Stimulated activated memory B cell treated with anti-CD40 and anti-IgM and Interleukin-4, amounts not matched to agents 10 μg/mL and 1 μg/mL and 100 μg/mL, for 72 hours (primary cell): ENCODE data around the gene STX16.
A peak's percentile ranks its signal among the peaks of the same experiment; 100 is the strongest.
"Not testable (repeated sequence)": the region's sequence is repeated elsewhere in the genome, so short reads cannot be mapped to it uniquely, and the experiment has no call there.

Source experiments
- ATAC-seq: fragments of 150-1000 bp; cut with Tn5 transposase; 2 replicates; pipeline ENCODE4 v1.10.0; 2021
- H3K27ac Mint-ChIP-seq: one replicate; pipeline ENCODE4 v1.8.0; 2022; ENCODE audit warnings: mild to moderate bottlenecking, mixed read lengths
- H3K27me3 Mint-ChIP-seq: one replicate; pipeline ENCODE4 v1.8.0; 2022; ENCODE audit warnings: mixed read lengths
- H3K36me3 Mint-ChIP-seq: one replicate; pipeline ENCODE4 v1.8.0; 2022; ENCODE audit warnings: mixed read lengths
- H3K4me1 Mint-ChIP-seq: one replicate; pipeline ENCODE4 v1.8.0; 2022; ENCODE audit warnings: mixed read lengths
- H3K4me3 Mint-ChIP-seq: one replicate; pipeline ENCODE4 v1.8.0; 2022; ENCODE audit warnings: mild to moderate bottlenecking, moderate library complexity, mixed read lengths
- H3K9me3 Mint-ChIP-seq: one replicate; pipeline ENCODE4 v1.8.0; 2022; ENCODE audit warnings: mixed read lengths

The STX16 gene

GRCh38 chr20:58639182-58640146, 11.6 kb upstream of the STX16 start:
- Mint-ChIP-seq H3K27ac (no peak overlapping the region), H3K36me3 (no peaks in the 10 kb centered on the region), H3K4me3 (no peak overlapping the region), H3K9me3 (no peaks in the 10 kb centered on the region), H3K27me3 (peaks cover 84% of the 10 kb centered on the region), H3K4me1 (peaks cover 13% of the 10 kb centered on the region)
- no peak for ATAC-seq

DNA sequence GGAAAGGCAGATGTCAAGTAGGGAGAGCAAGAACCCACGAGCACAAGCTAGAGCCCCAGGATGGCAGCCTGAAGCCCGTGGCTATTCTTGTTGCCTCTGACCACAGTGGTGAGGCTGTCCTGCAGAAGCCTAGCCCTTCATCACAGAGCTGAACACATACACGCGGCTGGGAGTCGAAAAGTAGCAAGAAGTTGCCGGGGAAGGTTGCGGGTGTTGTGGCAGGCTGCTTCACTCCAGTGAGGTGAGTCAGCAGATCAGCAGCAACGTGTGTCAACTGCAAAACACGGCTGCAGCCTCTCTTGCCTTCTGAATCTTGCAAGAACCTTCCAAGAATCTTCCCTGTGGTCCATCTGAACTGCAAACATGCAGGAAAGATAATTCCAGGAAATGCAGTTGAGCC, 10.6 kb upstream of the STX16 start:
- Mint-ChIP-seq H3K4me1 (peaks cover 3% of the 10 kb centered on the region), H3K27me3 (peaks cover 81% of the 10 kb centered on the region), H3K9me3 (no peaks in the 10 kb centered on the region), H3K4me3 (no peak overlapping the region), H3K27ac (no peak overlapping the region), H3K36me3 (no peaks in the 10 kb centered on the region)
- ATAC-seq, result no peak

DNA sequence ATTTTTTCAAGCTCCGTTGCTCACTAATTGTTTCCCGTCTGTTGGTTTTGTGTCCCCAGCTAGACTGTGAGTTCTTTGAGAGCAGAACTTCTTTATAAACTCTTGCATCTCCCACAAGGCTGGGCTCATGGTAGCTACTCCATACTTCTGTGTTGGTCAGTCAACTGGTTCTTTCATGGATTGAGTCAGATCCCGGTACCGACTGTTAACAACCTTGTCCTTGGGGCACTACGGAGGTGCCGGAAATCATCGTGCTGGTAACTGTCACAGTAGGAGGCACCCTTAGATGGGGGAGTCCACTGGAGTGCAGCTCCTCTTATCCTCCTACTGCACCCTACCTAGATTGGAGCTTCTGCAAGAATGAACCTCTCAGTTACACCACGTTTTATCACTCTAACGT, 8.6 kb upstream of the STX16 start:
- H3K27me3 Mint-ChIP-seq, result peaks cover 66% of the 10 kb centered on the region
- ATAC-seq, result no peak
- no peak overlapping the region for H3K4me3 Mint-ChIP-seq
- H3K27ac Mint-ChIP-seq, result no peak overlapping the region
- H3K9me3 Mint-ChIP-seq, result no peaks in the 10 kb centered on the region
- H3K36me3 Mint-ChIP-seq, result no peaks in the 10 kb centered on the region
- H3K4me1 Mint-ChIP-seq, result no peaks in the 10 kb centered on the region

DNA sequence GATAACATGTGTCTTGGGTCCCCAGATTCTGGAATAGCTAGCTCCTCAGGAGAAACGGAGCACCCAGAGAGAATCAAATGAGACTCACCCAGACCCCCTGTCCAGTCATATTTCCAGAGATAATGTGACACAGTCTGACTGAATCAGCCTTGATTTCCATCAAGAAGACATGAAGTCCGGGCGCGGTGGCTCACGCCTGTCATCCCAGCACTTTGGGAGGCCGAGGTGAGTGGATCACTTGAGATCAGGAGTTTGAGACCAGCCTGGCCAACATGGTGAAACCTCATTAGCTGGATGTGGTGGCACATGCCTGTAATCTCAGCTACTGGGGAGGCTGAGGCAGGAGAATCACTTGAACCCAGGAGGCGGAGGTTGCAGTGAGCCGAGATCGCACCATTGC, 8.2 kb upstream of the STX16 start:
- H3K27ac Mint-ChIP-seq, H3K36me3 Mint-ChIP-seq, H3K4me1 Mint-ChIP-seq, H3K4me3 Mint-ChIP-seq, H3K9me3 Mint-ChIP-seq, ATAC-seq: not testable (repeated sequence)
- H3K27me3 Mint-ChIP-seq, result peaks cover 62% of the 10 kb centered on the region

DNA sequence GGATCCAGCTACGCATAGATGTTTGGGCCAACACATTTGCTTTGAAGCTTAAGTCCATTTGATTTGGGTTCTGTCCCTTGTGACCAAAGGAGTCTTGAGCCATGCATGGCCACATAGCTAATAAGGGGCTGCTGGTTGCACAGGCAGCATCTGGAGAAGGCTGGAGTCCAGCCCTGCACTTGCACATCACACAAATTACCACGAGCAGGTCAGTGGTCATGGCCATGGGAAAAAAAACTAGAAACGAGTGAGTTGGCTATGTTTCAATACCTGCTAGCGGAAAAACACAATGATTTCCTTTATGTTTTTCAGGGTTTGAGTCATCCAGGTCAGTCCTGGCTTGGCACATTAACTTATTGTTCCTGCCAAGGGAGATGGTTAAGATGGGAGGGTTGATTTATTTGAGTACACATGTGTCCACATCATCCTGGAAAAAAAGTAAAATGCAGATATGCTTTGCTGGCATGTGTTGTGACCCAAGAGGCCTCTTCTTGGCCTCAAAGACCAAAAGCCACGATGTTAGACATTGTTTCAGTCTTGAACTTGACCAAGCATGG, 5.6 kb upstream of the STX16 start:
- Mint-ChIP-seq H3K9me3 (no peaks in the 10 kb centered on the region), H3K4me3 (no peak overlapping the region), H3K4me1 (peaks cover 6% of the 10 kb centered on the region), H3K27me3 (peaks cover 36% of the 10 kb centered on the region), H3K36me3 (no peaks in the 10 kb centered on the region), H3K27ac (no peak overlapping the region)
- no peak for ATAC-seq

GRCh38 chr20:58646257-58646656, 4.8 kb upstream of the STX16 start:
- Mint-ChIP-seq H3K4me1 (peaks cover 6% of the 10 kb centered on the region), H3K36me3 (peaks cover 5% of the 10 kb centered on the region), H3K27me3 (peaks cover 28% of the 10 kb centered on the region), H3K9me3 (no peaks in the 10 kb centered on the region), H3K4me3 (no peak overlapping the region), H3K27ac (no peak overlapping the region)
- ATAC-seq, result no peak

DNA sequence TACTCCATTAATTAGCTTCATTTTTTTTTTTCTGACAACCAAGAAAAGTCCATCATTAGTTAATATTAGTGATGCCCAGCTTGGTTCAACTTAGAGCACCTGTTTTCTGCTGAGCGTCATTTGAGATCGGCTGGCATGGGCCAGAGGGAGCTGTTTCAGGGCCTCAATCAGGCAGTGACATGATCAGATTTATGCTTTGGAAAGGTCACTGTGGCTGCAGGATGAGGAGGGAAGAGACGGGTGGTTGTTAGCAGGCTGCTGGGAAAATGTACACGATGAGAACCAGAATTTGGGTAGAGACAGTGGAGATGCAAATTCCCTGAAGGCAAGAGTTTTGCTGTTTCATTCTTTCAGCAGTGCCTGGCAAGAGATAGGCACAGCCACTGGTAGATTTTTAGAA, 4.4 kb upstream of the STX16 start:
- H3K9me3 Mint-ChIP-seq, result no peaks in the 10 kb centered on the region
- no peak for ATAC-seq
- no peak overlapping the region for H3K27ac Mint-ChIP-seq
- H3K27me3 Mint-ChIP-seq, result peaks cover 24% of the 10 kb centered on the region
- no peak overlapping the region for H3K4me3 Mint-ChIP-seq
- H3K36me3 Mint-ChIP-seq, result peaks cover 6% of the 10 kb centered on the region
- peaks cover 10% of the 10 kb centered on the region for H3K4me1 Mint-ChIP-seq

DNA sequence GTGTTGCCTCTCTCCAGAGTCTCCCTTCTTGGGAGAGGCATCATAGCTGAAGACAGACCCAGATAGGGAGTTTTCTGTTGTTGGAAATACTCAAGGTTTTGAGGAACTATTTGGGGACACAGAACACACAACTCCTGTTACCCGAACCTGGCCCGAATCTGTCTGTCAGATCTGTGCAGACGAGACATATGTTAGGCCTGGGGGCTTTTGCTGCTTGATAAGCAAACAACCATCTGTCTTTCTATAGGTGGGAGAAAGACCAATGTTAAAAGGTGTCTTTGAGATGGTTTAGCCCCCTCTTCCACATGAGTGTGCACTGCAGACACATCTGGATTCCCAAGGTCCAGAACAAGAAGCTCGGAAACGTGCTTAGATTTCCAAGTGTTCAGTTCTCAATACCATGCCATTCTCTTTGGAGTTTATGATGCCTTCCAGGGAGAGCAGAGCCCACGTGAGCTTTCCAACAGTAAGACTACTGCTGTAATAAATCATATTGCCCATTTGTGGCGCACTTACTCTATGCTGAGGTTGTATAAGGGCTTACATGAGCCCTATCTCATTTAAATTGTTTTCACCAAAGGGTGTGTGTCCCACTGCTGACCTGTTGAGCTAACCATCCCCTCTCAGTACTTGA, 3.8 kb upstream of the STX16 start:
- no peaks in the 10 kb centered on the region for H3K9me3 Mint-ChIP-seq
- H3K27me3 Mint-ChIP-seq, result peaks cover 18% of the 10 kb centered on the region
- H3K27ac Mint-ChIP-seq, result no peak overlapping the region
- no peak for ATAC-seq
- H3K36me3 Mint-ChIP-seq, result peaks cover 6% of the 10 kb centered on the region
- peaks cover 13% of the 10 kb centered on the region for H3K4me1 Mint-ChIP-seq
- H3K4me3 Mint-ChIP-seq, result no peak overlapping the region

DNA sequence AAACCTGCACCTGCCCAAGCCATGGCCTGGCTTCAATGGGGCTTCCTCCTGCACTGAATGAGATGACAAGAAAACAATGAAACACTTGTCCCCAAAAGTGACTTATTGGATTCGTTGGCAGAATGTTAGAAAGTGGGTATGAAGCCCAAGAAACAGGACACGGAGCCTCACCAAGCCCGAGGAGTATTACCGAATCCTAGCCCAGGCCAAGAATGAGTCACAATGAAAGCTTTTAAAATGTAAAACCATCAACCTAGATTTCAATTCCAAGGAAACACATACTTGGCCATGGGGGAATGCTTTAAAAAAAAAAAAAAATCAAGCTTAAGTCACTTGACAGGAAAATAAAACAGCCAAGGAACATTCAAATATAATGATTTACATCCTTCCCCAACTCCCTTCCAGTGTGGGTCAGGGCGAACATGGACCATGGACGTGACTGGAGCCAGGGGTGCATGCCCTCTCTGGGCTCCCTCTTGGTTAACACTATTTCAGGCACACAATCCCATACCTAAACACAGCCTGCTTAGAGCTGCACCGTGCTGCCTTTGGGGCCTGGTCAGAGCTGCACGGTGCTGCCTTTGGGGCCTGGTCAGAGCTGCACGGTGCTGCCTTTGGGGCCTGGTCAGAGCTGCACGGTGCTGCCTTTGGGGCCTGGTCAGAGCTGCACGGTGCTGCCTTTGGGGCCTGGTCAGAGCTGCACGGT, 3.1 kb upstream of the STX16 start:
- H3K9me3 Mint-ChIP-seq, result no peaks in the 10 kb centered on the region
- H3K27me3 Mint-ChIP-seq, result peaks cover 11% of the 10 kb centered on the region
- no peak overlapping the region for H3K4me3 Mint-ChIP-seq
- H3K4me1 Mint-ChIP-seq, result peaks cover 17% of the 10 kb centered on the region
- no peak for ATAC-seq
- H3K27ac Mint-ChIP-seq, result no peak overlapping the region
- H3K36me3 Mint-ChIP-seq, result peaks cover 6% of the 10 kb centered on the region

DNA sequence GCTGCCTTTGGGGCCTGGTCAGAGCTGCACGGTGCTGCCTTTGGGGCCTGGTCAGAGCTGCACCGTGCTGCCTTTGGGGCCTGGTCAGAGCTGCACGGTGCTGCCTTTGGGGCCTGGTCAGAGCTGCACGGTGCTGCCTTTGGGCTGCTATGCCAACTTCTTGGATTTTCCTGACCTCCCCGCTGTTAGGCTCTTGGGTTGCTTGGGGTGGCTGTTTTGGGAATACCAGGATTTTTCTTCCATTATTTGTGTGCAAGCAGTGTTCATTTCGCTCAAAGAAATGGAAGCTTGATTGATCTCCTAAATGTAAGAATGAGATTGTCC, 2.6 kb upstream of the STX16 start:
- not testable (repeated sequence) for H3K27ac Mint-ChIP-seq, H3K27me3 Mint-ChIP-seq
- peaks cover 22% of the 10 kb centered on the region for H3K4me1 Mint-ChIP-seq

GRCh38 chr20:58649288-58650180, 1.5 kb upstream of the STX16 start:
- no peak overlapping the region for H3K27ac Mint-ChIP-seq
- H3K36me3 Mint-ChIP-seq, result peaks cover 6% of the 10 kb centered on the region
- peaks cover 23% of the 10 kb centered on the region for H3K4me1 Mint-ChIP-seq
- ATAC-seq, result peak; percentile 1
- H3K9me3 Mint-ChIP-seq, result no peaks in the 10 kb centered on the region
- H3K27me3 Mint-ChIP-seq, result no peaks in the 10 kb centered on the region
- H3K4me3 Mint-ChIP-seq, result peak overlapping the region; percentile 68

More for the DNA sequence above, 2.6 kb upstream of the STX16 start:
- peak overlapping the region; percentile 68 for H3K4me3 Mint-ChIP-seq
- not testable (repeated sequence) for ATAC-seq, H3K36me3 Mint-ChIP-seq, H3K9me3 Mint-ChIP-seq

DNA sequence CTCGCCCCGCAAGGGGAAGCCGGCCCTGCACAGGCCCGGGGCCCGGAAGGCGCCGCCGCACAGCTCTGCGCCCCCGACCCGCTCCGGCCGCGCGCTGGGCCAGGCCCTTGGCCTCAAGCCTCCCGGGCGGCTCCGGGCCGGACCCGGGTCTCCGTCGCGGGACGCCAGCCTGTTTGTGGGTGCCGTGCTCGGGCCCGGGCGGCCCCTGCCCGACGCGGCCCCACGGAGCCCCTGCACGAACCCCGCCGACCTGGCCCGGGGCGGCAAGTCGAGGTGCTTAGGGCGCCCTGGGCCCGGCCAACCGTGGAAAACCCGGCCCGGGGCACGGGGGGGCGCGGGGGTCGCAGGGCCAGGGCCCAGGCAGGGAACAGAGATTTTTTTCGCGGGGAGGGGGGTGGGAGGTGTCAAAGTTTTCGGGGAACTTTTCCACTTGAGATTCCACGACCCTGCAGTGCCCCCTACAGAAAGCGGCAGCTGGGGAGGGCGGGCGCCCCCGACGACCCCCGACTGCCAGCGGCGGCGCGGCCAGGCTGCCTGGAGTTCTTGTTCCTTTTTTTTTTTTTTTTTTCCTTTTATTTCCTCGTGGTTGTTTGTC, 805 bp upstream of the STX16 start:
- H3K9me3 Mint-ChIP-seq, result no peaks in the 10 kb centered on the region
- peak overlapping the region; percentile 88 for H3K4me3 Mint-ChIP-seq
- no peaks in the 10 kb centered on the region for H3K27me3 Mint-ChIP-seq
- peak overlapping the region; percentile 84 for H3K27ac Mint-ChIP-seq
- H3K36me3 Mint-ChIP-seq, result peaks cover 6% of the 10 kb centered on the region
- ATAC-seq, result peak; percentile 53
- H3K4me1 Mint-ChIP-seq, result peaks cover 23% of the 10 kb centered on the region

- Mint-ChIP-seq H3K27me3 (no peaks in the 10 kb centered on the region), H3K4me3 (peak overlapping the region; percentile 88), H3K9me3 (no peaks in the 10 kb centered on the region), H3K36me3 (peaks cover 11% of the 10 kb centered on the region), H3K4me1 (peaks cover 28% of the 10 kb centered on the region), H3K27ac (peak overlapping the region; percentile 84)
- ATAC-seq, result no peak
These were observed 469 bp downstream of the STX16 start for GRCh38 chr20:58651559-58651945.

DNA sequence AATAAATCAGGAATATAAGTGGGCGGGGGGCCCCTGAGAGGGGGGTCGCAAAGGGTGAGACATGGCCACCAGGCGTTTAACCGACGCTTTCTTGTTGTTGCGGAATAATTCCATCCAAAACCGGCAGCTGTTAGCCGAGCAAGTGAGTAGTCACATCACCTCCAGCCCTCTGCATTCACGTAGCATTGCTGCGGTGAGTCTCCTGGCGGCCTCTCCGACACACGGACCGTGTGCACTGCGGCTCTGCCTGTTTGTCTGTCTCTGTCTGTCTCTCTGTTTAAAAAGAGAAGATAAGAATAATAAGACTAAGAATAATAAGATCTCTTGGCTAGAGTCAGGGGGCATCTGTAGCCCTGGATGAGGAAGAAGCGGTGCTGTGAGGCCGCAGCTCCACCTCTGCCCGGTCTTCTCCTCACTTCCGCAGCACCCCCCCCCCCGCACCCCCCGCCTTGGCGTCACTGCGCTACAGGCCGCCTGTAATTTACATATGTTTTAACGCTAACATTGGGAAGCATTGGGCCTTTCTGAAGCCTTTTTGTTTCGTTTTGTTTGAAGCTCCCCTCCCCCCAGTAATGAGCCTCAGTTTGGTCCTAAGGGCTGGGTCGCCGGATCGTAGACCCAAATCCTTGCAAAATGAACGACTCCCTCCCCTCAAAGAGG, 993 bp downstream of the STX16 start:
- peak overlapping the region; percentile 88 for H3K4me3 Mint-ChIP-seq
- H3K27me3 Mint-ChIP-seq, result no peaks in the 10 kb centered on the region
- no peaks in the 10 kb centered on the region for H3K9me3 Mint-ChIP-seq
- H3K36me3 Mint-ChIP-seq, result peaks cover 15% of the 10 kb centered on the region
- ATAC-seq, result peak; percentile 73
- H3K4me1 Mint-ChIP-seq, result peaks cover 32% of the 10 kb centered on the region
- H3K27ac Mint-ChIP-seq, result peak overlapping the region; percentile 84
